Stomach (tissue), 4 donors: ENCODE measurements around the gene NINL.

Experiments
- EP300 ChIP-seq: sonication (generic); formaldehyde crosslinking; IDR thresholded peaks from one replicate; pipeline ENCODE4 v1.6.1; 2017; ENCODE audit warnings: antibody characterized with exemption
- POLR2A ChIP-seq, 4 donors: fragments of 450-650 bp; IDR thresholded peaks; one replicate each; pipeline ENCODE4 v1.6.1; 2016; ENCODE audit warnings: antibody characterized with exemption in 4 of 4, control low read depth in 2 of 4, mild to moderate bottlenecking in 1 of 4, moderate library complexity in 1 of 4
- POLR2AphosphoS5 ChIP-seq, 3 donors: sonication (generic); formaldehyde crosslinking; IDR thresholded peaks; one replicate each; pipeline ENCODE4 v1.6.1; 2016; ENCODE audit warnings: antibody characterized with exemption in 3 of 3
- TF ChIP-seq, protein P1 (sequence below), 7 experiments: fragments of 450-650 bp in 4 of 7; fragments of 200-600 bp in 3 of 7; sonication (generic) in 3 of 7; IDR thresholded peaks; one replicate each; pipeline ENCODE4 v1.5.1; 2016 to 2019; ENCODE audit warnings: antibody characterized with exemption in 7 of 7, control low read depth in 2 of 7, mild to moderate bottlenecking in 1 of 7

- TF ChIP-seq, protein P1, sequence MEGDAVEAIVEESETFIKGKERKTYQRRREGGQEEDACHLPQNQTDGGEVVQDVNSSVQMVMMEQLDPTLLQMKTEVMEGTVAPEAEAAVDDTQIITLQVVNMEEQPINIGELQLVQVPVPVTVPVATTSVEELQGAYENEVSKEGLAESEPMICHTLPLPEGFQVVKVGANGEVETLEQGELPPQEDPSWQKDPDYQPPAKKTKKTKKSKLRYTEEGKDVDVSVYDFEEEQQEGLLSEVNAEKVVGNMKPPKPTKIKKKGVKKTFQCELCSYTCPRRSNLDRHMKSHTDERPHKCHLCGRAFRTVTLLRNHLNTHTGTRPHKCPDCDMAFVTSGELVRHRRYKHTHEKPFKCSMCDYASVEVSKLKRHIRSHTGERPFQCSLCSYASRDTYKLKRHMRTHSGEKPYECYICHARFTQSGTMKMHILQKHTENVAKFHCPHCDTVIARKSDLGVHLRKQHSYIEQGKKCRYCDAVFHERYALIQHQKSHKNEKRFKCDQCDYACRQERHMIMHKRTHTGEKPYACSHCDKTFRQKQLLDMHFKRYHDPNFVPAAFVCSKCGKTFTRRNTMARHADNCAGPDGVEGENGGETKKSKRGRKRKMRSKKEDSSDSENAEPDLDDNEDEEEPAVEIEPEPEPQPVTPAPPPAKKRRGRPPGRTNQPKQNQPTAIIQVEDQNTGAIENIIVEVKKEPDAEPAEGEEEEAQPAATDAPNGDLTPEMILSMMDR (IDR thresholded peaks at IDR 0.05) = no peak
- TF ChIP-seq POLR2A (IDR thresholded peaks at IDR 0.05) (no peak), POLR2AphosphoS5 (IDR thresholded peaks at IDR 0.05) (no peak), EP300 (no peak)
Measured at GRCh38 chr20:25512709-25513108, 72.6 kb downstream of the NINL start.
